22Rv1 (cell line): ENCODE measurements around the gene ASB5.
"Not testable (repeated sequence)": the region's sequence is repeated elsewhere in the genome, so short reads cannot be mapped to it uniquely, and the experiment has no call there.

ENCODE experiments used
- H3K27ac ChIP-seq: fragments of 450-650 bp; 2 replicates; pipeline ENCODE4 v1.5.1; 2017
- ZFX ChIP-seq: fragments of 450-650 bp; IDR thresholded peaks from 2 replicates; pipeline ENCODE4 v1.6.1; 2017; ENCODE audit warnings: antibody characterized with exemption, borderline replicate concordance
- TF ChIP-seq, protein P1 (sequence below): fragments of 450-650 bp; IDR thresholded peaks from 2 replicates; pipeline ENCODE4 v1.5.1; 2017; ENCODE audit warnings: mild to moderate bottlenecking

ASB5 gene

DNA sequence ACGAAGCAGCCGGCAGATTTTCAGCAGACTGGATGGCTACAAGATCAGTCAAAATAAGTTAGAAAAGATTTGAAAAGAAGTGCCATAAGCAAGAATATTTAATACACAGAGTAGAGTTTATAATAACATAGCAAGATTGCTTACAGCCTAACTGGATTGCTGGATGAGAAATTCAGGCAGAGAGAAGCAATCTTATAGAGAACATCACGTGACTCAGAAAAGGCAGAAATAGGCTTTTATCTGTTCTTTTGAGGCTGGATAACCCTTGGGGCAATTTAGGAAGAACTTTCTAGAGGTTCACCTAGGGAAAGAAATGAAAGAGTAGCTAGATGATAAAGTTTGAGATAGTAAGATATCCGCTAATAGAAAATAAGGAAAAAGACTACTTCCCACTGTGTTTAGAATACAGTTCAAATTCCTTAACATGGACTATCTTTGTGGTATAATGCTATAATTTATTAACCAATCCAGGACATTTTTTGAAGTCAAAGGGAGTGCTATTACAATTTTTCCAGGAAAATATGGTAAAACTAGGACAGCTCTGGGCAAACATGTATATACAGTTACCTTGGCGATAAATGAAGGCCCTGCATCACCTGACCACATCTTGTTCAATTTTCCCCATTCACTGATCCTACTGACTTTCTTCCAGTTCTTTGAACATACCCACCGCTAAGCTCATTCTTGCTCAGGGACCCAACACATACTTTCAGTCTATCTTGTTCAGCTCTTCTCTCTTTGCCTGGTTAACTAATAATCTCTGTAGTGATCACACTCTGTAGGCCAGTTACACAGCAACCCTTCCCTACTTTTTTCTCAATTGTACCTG is 38.0 kb upstream of the ASB5 start:
- TF ChIP-seq, protein P1, sequence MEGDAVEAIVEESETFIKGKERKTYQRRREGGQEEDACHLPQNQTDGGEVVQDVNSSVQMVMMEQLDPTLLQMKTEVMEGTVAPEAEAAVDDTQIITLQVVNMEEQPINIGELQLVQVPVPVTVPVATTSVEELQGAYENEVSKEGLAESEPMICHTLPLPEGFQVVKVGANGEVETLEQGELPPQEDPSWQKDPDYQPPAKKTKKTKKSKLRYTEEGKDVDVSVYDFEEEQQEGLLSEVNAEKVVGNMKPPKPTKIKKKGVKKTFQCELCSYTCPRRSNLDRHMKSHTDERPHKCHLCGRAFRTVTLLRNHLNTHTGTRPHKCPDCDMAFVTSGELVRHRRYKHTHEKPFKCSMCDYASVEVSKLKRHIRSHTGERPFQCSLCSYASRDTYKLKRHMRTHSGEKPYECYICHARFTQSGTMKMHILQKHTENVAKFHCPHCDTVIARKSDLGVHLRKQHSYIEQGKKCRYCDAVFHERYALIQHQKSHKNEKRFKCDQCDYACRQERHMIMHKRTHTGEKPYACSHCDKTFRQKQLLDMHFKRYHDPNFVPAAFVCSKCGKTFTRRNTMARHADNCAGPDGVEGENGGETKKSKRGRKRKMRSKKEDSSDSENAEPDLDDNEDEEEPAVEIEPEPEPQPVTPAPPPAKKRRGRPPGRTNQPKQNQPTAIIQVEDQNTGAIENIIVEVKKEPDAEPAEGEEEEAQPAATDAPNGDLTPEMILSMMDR, result no peak
- TF ChIP-seq ZFX, result no peak
- no peak overlapping the region for H3K27ac ChIP-seq

- TF ChIP-seq, protein P1, result no peak
- TF ChIP-seq ZFX, result no peak
- no peak overlapping the region for H3K27ac ChIP-seq
Observed at GRCh38 chr4:176303938-176304337, 34.9 kb upstream of the ASB5 start.

DNA sequence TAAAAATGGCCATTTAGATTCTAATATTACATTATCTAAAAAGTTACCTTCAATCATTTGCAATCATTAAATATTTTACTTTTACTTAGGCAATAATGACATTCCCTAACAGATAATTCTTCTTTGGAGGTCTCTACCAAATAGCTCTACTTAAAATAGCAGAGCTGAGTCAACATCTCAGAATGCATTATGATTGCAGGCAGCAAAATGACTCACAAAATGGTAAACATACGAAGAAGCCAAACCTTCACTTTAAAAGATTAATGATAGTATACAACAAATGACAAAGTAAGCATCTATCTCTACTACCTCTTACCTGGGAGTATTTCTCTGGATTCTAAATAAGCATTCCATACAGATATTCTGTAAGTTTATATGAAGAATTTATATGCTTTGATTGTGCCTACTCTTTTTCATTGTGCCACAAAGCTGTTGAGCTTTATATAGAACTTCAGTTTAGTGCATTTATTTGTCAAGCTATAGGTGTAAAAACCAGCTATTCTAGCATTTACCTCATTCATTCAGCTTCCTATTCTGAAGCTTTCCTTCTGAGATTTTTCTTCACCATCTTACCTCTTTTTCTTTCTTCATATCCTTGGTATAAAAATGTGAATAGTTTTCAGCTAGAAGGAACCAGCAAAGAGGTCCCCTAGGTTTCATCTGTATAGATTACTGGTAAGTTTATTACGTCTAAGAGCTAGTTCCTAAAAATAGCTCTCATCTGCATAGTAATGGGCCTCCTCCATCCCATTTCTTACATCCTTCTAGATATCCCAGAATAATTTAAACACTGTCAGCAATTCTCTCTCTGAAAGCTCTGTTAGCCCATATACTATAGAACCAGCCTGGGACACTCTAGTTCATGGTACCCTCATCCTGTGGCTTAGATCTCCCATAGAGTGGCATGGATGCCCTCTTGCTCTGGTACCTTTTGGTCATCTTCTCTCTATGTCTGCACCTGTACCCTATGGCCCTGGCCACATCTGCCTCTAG is 33.6 kb upstream of the ASB5 start:
- H3K27ac ChIP-seq, result no peak overlapping the region
- TF ChIP-seq, protein P1, result no peak
- no peak for TF ChIP-seq ZFX

GRCh38 chr4:176300565-176300964 is 31.5 kb upstream of the ASB5 start:
- no peak overlapping the region for H3K27ac ChIP-seq
- no peak for TF ChIP-seq ZFX
- TF ChIP-seq, protein P1, result no peak

- no peak overlapping the region for H3K27ac ChIP-seq
- TF ChIP-seq, protein P1, result no peak
- no peak for TF ChIP-seq ZFX
Observed at GRCh38 chr4:176300036-176300435, 31.0 kb upstream of the ASB5 start.

DNA sequence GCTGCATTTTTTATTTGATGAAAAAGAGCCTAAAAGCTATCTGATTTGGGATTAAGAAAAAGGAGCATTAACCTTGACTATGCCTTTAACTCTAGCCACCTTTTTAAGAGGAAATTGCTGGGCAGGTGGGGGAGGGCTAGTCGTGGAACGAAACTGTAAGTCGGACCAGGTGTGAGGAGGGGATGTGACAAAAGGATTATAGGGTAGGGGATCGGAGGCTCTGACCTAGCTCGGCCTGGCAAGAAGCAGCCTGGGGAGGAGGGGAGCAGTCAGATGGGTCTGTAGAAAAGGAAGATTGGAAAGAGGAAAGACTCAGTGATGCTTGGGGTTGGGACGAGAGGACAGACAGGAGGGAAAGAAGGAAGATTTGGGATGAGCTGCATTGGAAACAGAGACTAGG is 29.6 kb upstream of the ASB5 start:
- no peak overlapping the region for H3K27ac ChIP-seq
- TF ChIP-seq, protein P1, result no peak
- no peak for TF ChIP-seq ZFX

- not testable (repeated sequence) for H3K27ac ChIP-seq
Observed at GRCh38 chr4:176295907-176296306, 26.9 kb upstream of the ASB5 start.
